GM23338 (cell line): ENCODE results near the gene SF3B2. TPM values are rescaled to one million over a fixed set of nuclear protein-coding genes. Genes with fewer than 3 reads are reported as not detected.

ENCODE experiments used
- ATAC-seq: fragments of 200-7000 bp; cut with Tn5 transposase; 3 replicates; pipeline ENCODE4 v1.9.1; 2020
- DNase-seq: peaks from one replicate; pipeline ENCODE4 v3.0.0-alpha.2; 2015; ENCODE audit warnings: low spot score
- H2AFZ ChIP-seq: fragments of 200-600 bp; sonication (generic); 2 replicates; pipeline ENCODE4 v1.8.0; 2016; ENCODE audit warnings: antibody characterized with exemption, mild to moderate bottlenecking, moderate library complexity
- H3F3A ChIP-seq: fragments of 200-600 bp; sonication (generic); replicated peaks from 2 replicates; pipeline ENCODE4 v1.8.0; 2017; ENCODE audit warnings: antibody characterized with exemption, mixed run types, low read depth
- H3K27ac ChIP-seq: fragments of 200-600 bp; sonication (generic); 2 replicates; pipeline ENCODE4 v1.6.1; 2016; ENCODE audit warnings: low read depth
- H3K27me3 ChIP-seq: fragments of 200-600 bp; sonication (generic); 2 replicates; pipeline ENCODE4 v1.8.0; 2016; ENCODE audit warnings: mild to moderate bottlenecking, mixed run types, moderate library complexity; ENCODE audit not compliant: insufficient read depth
- H3K36me3 ChIP-seq: fragments of 200-600 bp; sonication (generic); 2 replicates; pipeline ENCODE4 v1.8.0; 2016; ENCODE audit warnings: mild to moderate bottlenecking; ENCODE audit not compliant: insufficient read depth
- H3K4me1 ChIP-seq: fragments of 200-600 bp; sonication (generic); 2 replicates; pipeline ENCODE4 v1.8.0; 2016; ENCODE audit warnings: mild to moderate bottlenecking, moderate library complexity; ENCODE audit not compliant: insufficient read depth
- H3K4me2 ChIP-seq: fragments of 200-600 bp; sonication (generic); 2 replicates; pipeline ENCODE4 v1.7.1; 2017; ENCODE audit warnings: mixed run types
- H3K4me3 ChIP-seq: fragments of 200-600 bp; sonication (generic); 2 replicates; pipeline ENCODE4 v1.6.1; 2016; ENCODE audit warnings: mixed run types
- H3K79me2 ChIP-seq: fragments of 200-600 bp; sonication (generic); replicated peaks from 2 replicates; pipeline ENCODE4 v1.8.0; 2017; ENCODE audit warnings: mild to moderate bottlenecking; ENCODE audit not compliant: insufficient read depth
- H3K9me2 ChIP-seq: fragments of 200-600 bp; sonication (generic); 2 replicates; pipeline ENCODE4 v1.8.0; 2017; ENCODE audit not compliant: insufficient read depth
- H4K20me1 ChIP-seq: fragments of 200-600 bp; sonication (generic); replicated peaks from 2 replicates; pipeline ENCODE4 v1.8.0; 2017; ENCODE audit warnings: mild to moderate bottlenecking; ENCODE audit not compliant: insufficient read depth
- H3K27ac Mint-ChIP-seq: 2 replicates; pipeline ENCODE4 v1.8.0; 2020; ENCODE audit warnings: inconsistent platforms, mild to moderate bottlenecking, moderate library complexity, mixed read lengths
- H3K27me3 Mint-ChIP-seq: 3 replicates; pipeline ENCODE4 v1.8.0; 2022; ENCODE audit warnings: low read depth, mild to moderate bottlenecking, moderate library complexity, mixed read lengths, inconsistent platforms; ENCODE audit not compliant: insufficient read depth, poor library complexity
- H3K36me3 Mint-ChIP-seq: 3 replicates; pipeline ENCODE4 v1.8.0; 2021; ENCODE audit warnings: low read depth, mild to moderate bottlenecking, inconsistent platforms, moderate library complexity, mixed read lengths
- H3K4me1 Mint-ChIP-seq: 3 replicates; pipeline ENCODE4 v1.8.0; 2020; ENCODE audit warnings: mild to moderate bottlenecking, inconsistent platforms, mixed read lengths
- H3K4me3 Mint-ChIP-seq: 3 replicates; pipeline ENCODE4 v1.8.0; 2021; ENCODE audit warnings: moderate library complexity, mild to moderate bottlenecking, inconsistent platforms, mixed read lengths
- H3K9me3 Mint-ChIP-seq: 3 replicates; pipeline ENCODE4 v1.8.0; 2020; ENCODE audit warnings: moderate library complexity, mild to moderate bottlenecking, inconsistent platforms, mixed read lengths
- CREB1 ChIP-seq: fragments of 250-450 bp; sonication (Bioruptor Pico); IDR thresholded peaks from 2 replicates; pipeline ENCODE4 v1.5.0; 2020; ENCODE audit warnings: low read depth, mild to moderate bottlenecking, moderate library complexity
- EZH2 ChIP-seq: fragments of 200-600 bp; sonication (generic); IDR thresholded peaks from one replicate; pipeline ENCODE4 v1.8.0; 2017; ENCODE audit warnings: antibody characterized with exemption, mild to moderate bottlenecking, low read depth; ENCODE audit not compliant: unreplicated experiment
- EZH2phosphoT487 ChIP-seq: fragments of 200-600 bp; sonication (generic); IDR thresholded peaks from one replicate; pipeline ENCODE4 v1.8.1; 2018; ENCODE audit warnings: antibody characterized with exemption; ENCODE audit not compliant: unreplicated experiment
- JUNB ChIP-seq: IDR thresholded peaks from one replicate; pipeline ENCODE4 v1.6.1; 2016; ENCODE audit warnings: antibody characterized with exemption; ENCODE audit not compliant: unreplicated experiment
- NANOG ChIP-seq: IDR thresholded peaks from 2 replicates; pipeline ENCODE4 v1.6.1; 2016; ENCODE audit warnings: antibody characterized with exemption, borderline replicate concordance
- POLR2AphosphoS5 ChIP-seq: IDR thresholded peaks from 2 replicates; pipeline ENCODE4 v1.6.1; 2016; ENCODE audit warnings: antibody characterized with exemption, low read depth
- REST ChIP-seq: IDR thresholded peaks from one replicate; pipeline ENCODE4 v1.6.1; 2018; ENCODE audit warnings: antibody characterized with exemption; ENCODE audit not compliant: unreplicated experiment
- STAT1 ChIP-seq: IDR thresholded peaks from one replicate; pipeline ENCODE4 v1.6.1; 2016; ENCODE audit warnings: antibody characterized with exemption; ENCODE audit not compliant: unreplicated experiment
- ZNF114 ChIP-seq: fragments of 250-450 bp; sonication (Bioruptor Pico); IDR thresholded peaks from 2 replicates; pipeline ENCODE4 v1.5.0; 2020; ENCODE audit warnings: mild to moderate bottlenecking, moderate library complexity
- ZNF331 ChIP-seq: fragments of 250-450 bp; sonication (Bioruptor Pico); IDR thresholded peaks from 2 replicates; pipeline ENCODE4 v1.5.0; 2020; ENCODE audit warnings: low read depth, mild to moderate bottlenecking, moderate library complexity
- polyA plus RNA-seq: library from polyadenylated mRNA; unstranded; fragments of >200 nt; fragmentation: Nextera tagmentation; extraction: Ambion mirVana; gene quantifications from 2 replicates; pipeline ENCODE4 v1.2.1, GENCODE V29; 2016
- total RNA-seq: library from RNA; depleted of rRNA; stranded (reverse); fragments of >200 nt; shearing (Covaris generic); gene quantifications from 2 replicates; pipeline ENCODE4 v1.2.3, GENCODE V29; 2014
- TF ChIP-seq, protein P1 (sequence below): IDR thresholded peaks from 2 replicates; pipeline ENCODE4 v1.6.1; 2016; ENCODE audit warnings: antibody characterized with exemption
- TF ChIP-seq, protein P2 (sequence below): fragments of 250-450 bp; sonication (Bioruptor Pico); IDR thresholded peaks from 2 replicates; pipeline ENCODE4 v1.5.0; 2020; ENCODE audit warnings: mild to moderate bottlenecking, moderate library complexity
- TF ChIP-seq, protein P3 (sequence below), 2 experiments: fragments of 200-600 bp in 1 of 2; sonication (generic) in 1 of 2; conservative IDR thresholded peaks; 2 replicates each; pipeline versions ENCODE4 v1.5.1 to v1.6.1; 2016 to 2017; ENCODE audit warnings: antibody characterized with exemption in 2 of 2, low read depth in 2 of 2, mild to moderate bottlenecking in 2 of 2, moderate library complexity in 1 of 2

The SF3B2 gene
- total and polyA plus RNA-seq, 2 experiments from 2014 or later, result 173 to 180 TPM

DNA sequence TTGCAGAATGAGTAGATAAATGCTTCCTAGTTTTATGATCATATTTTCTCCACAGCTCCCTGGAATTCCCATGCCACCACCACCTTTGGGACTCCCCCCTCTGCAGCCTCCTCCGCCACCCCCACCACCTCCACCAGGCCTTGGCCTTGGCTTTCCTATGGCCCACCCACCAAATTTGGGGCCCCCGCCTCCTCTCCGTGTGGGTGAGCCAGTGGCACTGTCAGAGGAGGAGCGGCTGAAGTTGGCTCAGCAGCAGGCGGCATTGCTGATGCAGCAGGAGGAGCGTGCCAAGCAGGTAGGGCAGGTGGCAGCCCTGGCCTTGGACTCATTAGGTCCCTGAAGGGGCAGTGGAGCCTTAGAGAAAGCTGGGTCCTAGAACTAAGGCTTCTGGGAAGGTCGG, 2.9 kb downstream of the SF3B2 start:
- H3K27ac ChIP-seq, result no peak overlapping the region
- H3K4me3 Mint-ChIP-seq, result no peak overlapping the region
- no peaks in the 10 kb centered on the region for H3K27me3 ChIP-seq
- H3K36me3 ChIP-seq, result peaks cover 45% of the 10 kb centered on the region
- H3K4me2 ChIP-seq, result no peak overlapping the region
- peaks cover 22% of the 10 kb centered on the region for H4K20me1 ChIP-seq
- H3K27me3 Mint-ChIP-seq, result peaks cover 12% of the 10 kb centered on the region
- no peak overlapping the region for H2AFZ ChIP-seq
- H3K4me3 ChIP-seq, result no peak overlapping the region
- peaks cover 11% of the 10 kb centered on the region; the same call in 1 of the 2 replicates for H3F3A ChIP-seq
- no peaks in the 10 kb centered on the region; the same call in 2 of the 3 replicates for H3K9me3 Mint-ChIP-seq
- TF ChIP-seq, protein P1, sequence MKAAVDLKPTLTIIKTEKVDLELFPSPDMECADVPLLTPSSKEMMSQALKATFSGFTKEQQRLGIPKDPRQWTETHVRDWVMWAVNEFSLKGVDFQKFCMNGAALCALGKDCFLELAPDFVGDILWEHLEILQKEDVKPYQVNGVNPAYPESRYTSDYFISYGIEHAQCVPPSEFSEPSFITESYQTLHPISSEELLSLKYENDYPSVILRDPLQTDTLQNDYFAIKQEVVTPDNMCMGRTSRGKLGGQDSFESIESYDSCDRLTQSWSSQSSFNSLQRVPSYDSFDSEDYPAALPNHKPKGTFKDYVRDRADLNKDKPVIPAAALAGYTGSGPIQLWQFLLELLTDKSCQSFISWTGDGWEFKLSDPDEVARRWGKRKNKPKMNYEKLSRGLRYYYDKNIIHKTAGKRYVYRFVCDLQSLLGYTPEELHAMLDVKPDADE, result no peak
- TF ChIP-seq STAT1, result no peak
- TF ChIP-seq ZNF331, result no peak
- TF ChIP-seq JUNB, result no peak
- TF ChIP-seq, protein P2, sequence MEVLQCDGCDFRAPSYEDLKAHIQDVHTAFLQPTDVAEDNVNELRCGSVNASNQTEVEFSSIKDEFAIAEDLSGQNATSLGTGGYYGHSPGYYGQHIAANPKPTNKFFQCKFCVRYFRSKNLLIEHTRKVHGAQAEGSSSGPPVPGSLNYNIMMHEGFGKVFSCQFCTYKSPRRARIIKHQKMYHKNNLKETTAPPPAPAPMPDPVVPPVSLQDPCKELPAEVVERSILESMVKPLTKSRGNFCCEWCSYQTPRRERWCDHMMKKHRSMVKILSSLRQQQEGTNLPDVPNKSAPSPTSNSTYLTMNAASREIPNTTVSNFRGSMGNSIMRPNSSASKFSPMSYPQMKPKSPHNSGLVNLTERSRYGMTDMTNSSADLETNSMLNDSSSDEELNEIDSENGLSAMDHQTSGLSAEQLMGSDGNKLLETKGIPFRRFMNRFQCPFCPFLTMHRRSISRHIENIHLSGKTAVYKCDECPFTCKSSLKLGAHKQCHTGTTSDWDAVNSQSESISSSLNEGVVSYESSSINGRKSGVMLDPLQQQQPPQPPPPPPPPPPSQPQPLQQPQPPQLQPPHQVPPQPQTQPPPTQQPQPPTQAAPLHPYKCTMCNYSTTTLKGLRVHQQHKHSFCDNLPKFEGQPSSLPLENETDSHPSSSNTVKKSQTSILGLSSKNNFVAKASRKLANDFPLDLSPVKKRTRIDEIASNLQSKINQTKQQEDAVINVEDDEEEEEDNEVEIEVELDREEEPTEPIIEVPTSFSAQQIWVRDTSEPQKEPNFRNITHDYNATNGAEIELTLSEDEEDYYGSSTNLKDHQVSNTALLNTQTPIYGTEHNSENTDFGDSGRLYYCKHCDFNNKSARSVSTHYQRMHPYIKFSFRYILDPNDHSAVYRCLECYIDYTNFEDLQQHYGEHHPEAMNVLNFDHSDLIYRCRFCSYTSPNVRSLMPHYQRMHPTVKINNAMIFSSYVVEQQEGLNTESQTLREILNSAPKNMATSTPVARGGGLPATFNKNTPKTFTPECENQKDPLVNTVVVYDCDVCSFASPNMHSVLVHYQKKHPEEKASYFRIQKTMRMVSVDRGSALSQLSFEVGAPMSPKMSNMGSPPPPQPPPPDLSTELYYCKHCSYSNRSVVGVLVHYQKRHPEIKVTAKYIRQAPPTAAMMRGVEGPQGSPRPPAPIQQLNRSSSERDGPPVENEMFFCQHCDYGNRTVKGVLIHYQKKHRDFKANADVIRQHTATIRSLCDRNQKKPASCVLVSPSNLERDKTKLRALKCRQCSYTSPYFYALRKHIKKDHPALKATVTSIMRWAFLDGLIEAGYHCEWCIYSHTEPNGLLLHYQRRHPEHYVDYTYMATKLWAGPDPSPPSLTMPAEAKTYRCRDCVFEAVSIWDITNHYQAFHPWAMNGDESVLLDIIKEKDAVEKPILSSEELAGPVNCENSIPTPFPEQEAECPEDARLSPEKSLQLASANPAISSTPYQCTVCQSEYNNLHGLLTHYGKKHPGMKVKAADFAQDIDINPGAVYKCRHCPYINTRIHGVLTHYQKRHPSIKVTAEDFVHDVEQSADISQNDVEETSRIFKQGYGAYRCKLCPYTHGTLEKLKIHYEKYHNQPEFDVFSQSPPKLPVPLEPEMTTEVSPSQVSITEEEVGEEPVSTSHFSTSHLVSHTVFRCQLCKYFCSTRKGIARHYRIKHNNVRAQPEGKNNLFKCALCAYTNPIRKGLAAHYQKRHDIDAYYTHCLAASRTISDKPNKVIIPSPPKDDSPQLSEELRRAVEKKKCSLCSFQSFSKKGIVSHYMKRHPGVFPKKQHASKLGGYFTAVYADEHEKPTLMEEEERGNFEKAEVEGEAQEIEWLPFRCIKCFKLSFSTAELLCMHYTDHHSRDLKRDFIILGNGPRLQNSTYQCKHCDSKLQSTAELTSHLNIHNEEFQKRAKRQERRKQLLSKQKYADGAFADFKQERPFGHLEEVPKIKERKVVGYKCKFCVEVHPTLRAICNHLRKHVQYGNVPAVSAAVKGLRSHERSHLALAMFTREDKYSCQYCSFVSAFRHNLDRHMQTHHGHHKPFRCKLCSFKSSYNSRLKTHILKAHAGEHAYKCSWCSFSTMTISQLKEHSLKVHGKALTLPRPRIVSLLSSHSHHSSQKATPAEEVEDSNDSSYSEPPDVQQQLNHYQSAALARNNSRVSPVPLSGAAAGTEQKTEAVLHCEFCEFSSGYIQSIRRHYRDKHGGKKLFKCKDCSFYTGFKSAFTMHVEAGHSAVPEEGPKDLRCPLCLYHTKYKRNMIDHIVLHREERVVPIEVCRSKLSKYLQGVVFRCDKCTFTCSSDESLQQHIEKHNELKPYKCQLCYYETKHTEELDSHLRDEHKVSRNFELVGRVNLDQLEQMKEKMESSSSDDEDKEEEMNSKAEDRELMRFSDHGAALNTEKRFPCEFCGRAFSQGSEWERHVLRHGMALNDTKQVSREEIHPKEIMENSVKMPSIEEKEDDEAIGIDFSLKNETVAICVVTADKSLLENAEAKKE (CRISPR knock-in tag), result no peak
- no peak for TF ChIP-seq POLR2AphosphoS5
- no peak for TF ChIP-seq EZH2phosphoT487
- TF ChIP-seq, protein P3, sequence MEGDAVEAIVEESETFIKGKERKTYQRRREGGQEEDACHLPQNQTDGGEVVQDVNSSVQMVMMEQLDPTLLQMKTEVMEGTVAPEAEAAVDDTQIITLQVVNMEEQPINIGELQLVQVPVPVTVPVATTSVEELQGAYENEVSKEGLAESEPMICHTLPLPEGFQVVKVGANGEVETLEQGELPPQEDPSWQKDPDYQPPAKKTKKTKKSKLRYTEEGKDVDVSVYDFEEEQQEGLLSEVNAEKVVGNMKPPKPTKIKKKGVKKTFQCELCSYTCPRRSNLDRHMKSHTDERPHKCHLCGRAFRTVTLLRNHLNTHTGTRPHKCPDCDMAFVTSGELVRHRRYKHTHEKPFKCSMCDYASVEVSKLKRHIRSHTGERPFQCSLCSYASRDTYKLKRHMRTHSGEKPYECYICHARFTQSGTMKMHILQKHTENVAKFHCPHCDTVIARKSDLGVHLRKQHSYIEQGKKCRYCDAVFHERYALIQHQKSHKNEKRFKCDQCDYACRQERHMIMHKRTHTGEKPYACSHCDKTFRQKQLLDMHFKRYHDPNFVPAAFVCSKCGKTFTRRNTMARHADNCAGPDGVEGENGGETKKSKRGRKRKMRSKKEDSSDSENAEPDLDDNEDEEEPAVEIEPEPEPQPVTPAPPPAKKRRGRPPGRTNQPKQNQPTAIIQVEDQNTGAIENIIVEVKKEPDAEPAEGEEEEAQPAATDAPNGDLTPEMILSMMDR (conservative IDR thresholded peaks at IDR 0.05; ENCODE audit: low read depth in 2 of 2), result no peak
- no peak for TF ChIP-seq CREB1 (CRISPR knock-in tag)
- no peak for TF ChIP-seq ZNF114
- TF ChIP-seq REST, result no peak
- no peak for TF ChIP-seq EZH2
- no peak for TF ChIP-seq NANOG
- H3K9me2 ChIP-seq, result no peaks in the 10 kb centered on the region
- no peak for ATAC-seq
- no peak for DNase-seq
- peaks cover 72% of the 10 kb centered on the region for H3K36me3 Mint-ChIP-seq
- H3K79me2 ChIP-seq, result peaks cover 35% of the 10 kb centered on the region
- H3K4me1 Mint-ChIP-seq, result peaks cover 19% of the 10 kb centered on the region
- peaks cover 17% of the 10 kb centered on the region for H3K4me1 ChIP-seq
- no peak overlapping the region for H3K27ac Mint-ChIP-seq
